HCT116 (cell line): ENCODE results near the gene PLCB2. TPM values are rescaled to one million over a fixed set of nuclear protein-coding genes. Genes with fewer than 3 reads are reported as not detected.

Source experiments
- ATAC-seq: fragments of 200-7000 bp; cut with Tn5 transposase; 2 replicates; pipeline ENCODE4 v1.9.1; 2020; ENCODE audit warnings: mild to moderate bottlenecking, moderate library complexity
- BruUV-seq: library from RNA; stranded (reverse); fragments of 400-500 nt; replicated peaks from 2 replicates; lab custom pipeline; 2021; lab: Mats Ljungman, UMichigan
- CTCF ChIA-PET: fragments of 300-600 bp; sonication (Branson Sonifier 250); formaldehyde crosslinking; loops from one replicate; lab custom pipeline; 2021; ENCODE audit warnings: antibody characterized with exemption; lab: Charles Lee
- POLR2A ChIA-PET: fragments of 300-600, 350-600 bp; sonication (Branson Sonifier 250); formaldehyde crosslinking; loops from one replicate; lab custom pipeline; 2021; ENCODE audit warnings: antibody characterized with exemption; lab: Charles Lee
- RAD21 ChIA-PET, 2 experiments: fragments of 300-600 bp; sonication (Branson Sonifier 250); formaldehyde crosslinking; loops; one replicate each; lab custom pipeline; 2023; ENCODE audit warnings: low total read pairs in 2 of 2; ENCODE audit not compliant: uncharacterized antibody in 2 of 2, unreplicated experiment in 2 of 2, low non-redundant PET in 1 of 2; lab: Charles Lee
- DNase-seq: peaks from one replicate; pipeline ENCODE4 v3.0.0-alpha.2; 2010; ENCODE audit warnings: low read depth, low spot score
- H2AFZ ChIP-seq: fragments of 200-600 bp; shearing (Covaris generic), sonication (generic); 2 replicates; pipeline ENCODE4 v1.6.1; 2017; ENCODE audit warnings: low read depth, mixed run types, mixed read lengths, antibody characterized with exemption, low read length; ENCODE audit not compliant: poor library complexity, severe bottlenecking
- H3K27ac ChIP-seq: 2 replicates; pipeline ENCODE4 v1.5.1; 2012; ENCODE audit warnings: low read depth, low read length
- H3K27me3 ChIP-seq: fragments of 200-600 bp; sonication (generic); 2 replicates; pipeline ENCODE4 v1.6.1; 2016; ENCODE audit warnings: mixed run types, low read length, mixed read lengths; ENCODE audit not compliant: insufficient read depth
- H3K36me3 ChIP-seq, 2 experiments: fragments of 200-500 bp in 1 of 2; fragments of 200-600 bp in 1 of 2; sonication (Bioruptor generic) in 1 of 2; sonication (generic) in 1 of 2; 2 replicates each; pipeline versions ENCODE4 v1.5.1 to v1.6.1; 2014 to 2016; ENCODE audit warnings: low read length in 2 of 2, inconsistent platforms in 1 of 2, mixed read lengths in 1 of 2, mixed run types in 1 of 2; ENCODE audit not compliant: insufficient read depth in 2 of 2, control insufficient read depth in 1 of 2
- H3K4me1 ChIP-seq, 2 experiments: fragments of 200-600 bp in 1 of 2; sonication (generic) in 1 of 2; 2 replicates each; pipeline versions ENCODE4 v1.5.1 to v1.6.1; 2012 to 2017; ENCODE audit warnings: low read length in 2 of 2, inconsistent platforms in 1 of 2, mild to moderate bottlenecking in 1 of 2, mixed read lengths in 1 of 2, mixed run types in 1 of 2, moderate library complexity in 1 of 2; ENCODE audit not compliant: insufficient read depth in 2 of 2, control insufficient read depth in 1 of 2
- H3K4me2 ChIP-seq: fragments of 200-600 bp; sonication (generic); 2 replicates; pipeline ENCODE4 v1.6.1; 2017; ENCODE audit warnings: mixed run types, low read length, mixed read lengths
- H3K4me3 ChIP-seq, 2 experiments: fragments of 200-600 bp in 1 of 2; sonication (generic) in 1 of 2; replicated peaks in 1 of 2; 2 replicates each; pipeline ENCODE4 v1.5.1; 2011 to 2016; ENCODE audit warnings: low read length in 2 of 2, control low read depth in 1 of 2, low read depth in 1 of 2, mild to moderate bottlenecking in 1 of 2, mixed read lengths in 1 of 2, mixed run types in 1 of 2
- H3K79me2 ChIP-seq: fragments of 200-600 bp; sonication (generic); 2 replicates; pipeline ENCODE4 v1.6.1; 2017; ENCODE audit warnings: mild to moderate bottlenecking, mixed run types, low read length, moderate library complexity, mixed read lengths; ENCODE audit not compliant: insufficient read depth
- H3K9ac ChIP-seq: fragments of 200-600 bp; sonication (generic); 2 replicates; pipeline ENCODE4 v1.6.1; 2016; ENCODE audit warnings: low read length, mixed read lengths
- H3K9me2 ChIP-seq: fragments of 200-600 bp; sonication (generic), shearing (Covaris generic); 2 replicates; pipeline ENCODE4 v1.6.1; 2017; ENCODE audit warnings: mixed run types, mild to moderate bottlenecking, moderate library complexity; ENCODE audit not compliant: insufficient read depth
- H3K9me3 ChIP-seq, 2 experiments: fragments of 200-500 bp in 1 of 2; fragments of 200-600 bp in 1 of 2; sonication (Bioruptor generic) in 1 of 2; sonication (generic) in 1 of 2; 2 replicates each; pipeline ENCODE4 v1.6.1; 2014 to 2017; ENCODE audit warnings: low read length in 2 of 2, mixed read lengths in 2 of 2, inconsistent platforms in 1 of 2, low read depth in 1 of 2, mild to moderate bottlenecking in 1 of 2, mixed run types in 1 of 2, moderate library complexity in 1 of 2; ENCODE audit not compliant: control insufficient read depth in 1 of 2, insufficient read depth in 1 of 2
- H4K20me1 ChIP-seq: fragments of 200-600 bp; sonication (generic), shearing (Covaris generic); 2 replicates; pipeline ENCODE4 v1.6.1; 2017; ENCODE audit warnings: mixed run types, mild to moderate bottlenecking, moderate library complexity; ENCODE audit not compliant: insufficient read depth
- CBX3 ChIP-seq: IDR thresholded peaks from 2 replicates; pipeline ENCODE4 v1.6.1; 2012; ENCODE audit warnings: low read depth
- RAD21 ChIP-seq: IDR thresholded peaks from 2 replicates; pipeline ENCODE4 v1.6.1; 2012; ENCODE audit warnings: low read depth, mild to moderate bottlenecking
- SP1 ChIP-seq: IDR thresholded peaks from 2 replicates; pipeline ENCODE4 v1.6.1; 2012; ENCODE audit warnings: low read depth
- TCF7L2 ChIP-seq: IDR thresholded peaks from 2 replicates; pipeline ENCODE4 v1.7.0; 2011; ENCODE audit warnings: borderline replicate concordance, inconsistent platforms; ENCODE audit not compliant: insufficient read depth, insufficient read length; ENCODE audit errors: extremely low read depth
- YY1 ChIP-seq: IDR thresholded peaks from 2 replicates; pipeline ENCODE4 v1.6.1; 2011; ENCODE audit warnings: low read length, low read depth, moderate library complexity, mild to moderate bottlenecking; ENCODE audit not compliant: insufficient replicate concordance; ENCODE audit errors: extremely low read depth
- intact Hi-C: fragments of 100-400 bp; cut with micrococcal nuclease; formaldehyde crosslinking; loops from 2 replicates; pipeline ENCODE4 v1.10.0; 2022
- total RNA-seq: library from RNA; stranded (reverse); gene quantifications from one replicate; pipeline ENCODE4 v1.2.1, GENCODE V29; 2021; ENCODE audit not compliant: unreplicated experiment
- TF ChIP-seq, protein P1 (sequence below): IDR thresholded peaks from 2 replicates; pipeline ENCODE4 v1.6.1; 2011; ENCODE audit warnings: mild to moderate bottlenecking, low read length, moderate library complexity; ENCODE audit not compliant: insufficient replicate concordance; ENCODE audit errors: extremely low read depth
- TF ChIP-seq, protein P2 (sequence below): IDR thresholded peaks from 2 replicates; pipeline ENCODE4 v1.6.1; 2012; ENCODE audit warnings: low read depth

Gene PLCB2
- total RNA-seq, 1 experiment from 2014 or later = 2.8 TPM

DNA sequence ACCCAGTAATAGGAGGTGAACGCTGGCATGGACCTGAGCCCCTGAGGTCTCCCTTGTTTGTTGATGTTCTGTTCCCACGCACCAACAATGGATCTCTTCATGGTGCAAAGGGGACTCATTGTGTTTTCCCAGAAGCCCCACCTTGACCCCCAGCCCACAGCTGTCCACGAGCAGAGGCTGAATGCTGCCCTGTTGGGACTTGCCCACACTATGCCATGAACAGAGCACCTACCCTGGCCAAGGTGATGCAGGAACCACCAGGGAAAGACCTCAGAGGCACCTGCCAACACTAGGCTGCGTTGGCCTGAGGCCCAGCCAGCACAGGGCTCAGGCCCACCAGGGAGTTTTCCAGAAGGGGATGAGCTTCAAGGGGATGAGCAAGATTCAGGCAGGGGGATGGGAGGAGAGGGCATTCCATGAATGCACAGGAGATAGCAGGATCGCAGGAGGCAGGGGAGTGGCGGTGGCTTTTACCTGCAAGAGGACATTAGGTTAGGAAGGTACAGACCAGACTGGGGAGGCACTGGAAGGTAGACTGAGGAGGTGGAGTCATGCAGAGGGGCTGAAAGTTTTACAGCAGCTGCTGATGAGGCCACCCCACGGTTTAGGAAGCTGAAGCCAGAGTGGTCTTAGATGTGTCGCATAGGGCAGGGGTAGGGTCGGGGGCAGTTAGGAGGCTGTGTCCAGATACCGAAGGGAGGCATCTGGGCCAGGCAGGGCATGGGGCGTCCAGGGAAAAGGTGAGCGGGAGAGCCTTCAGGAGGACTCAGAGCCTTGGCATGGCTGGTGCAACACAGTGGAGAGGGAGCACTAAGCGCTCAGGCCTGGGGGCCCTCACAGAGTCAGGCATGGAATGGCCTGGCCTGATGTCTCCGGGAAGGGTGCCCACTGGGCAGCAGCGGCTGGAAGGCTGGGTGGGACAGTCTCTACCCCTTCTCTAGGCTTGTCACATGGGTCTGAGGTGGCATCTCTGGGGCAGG lies 39.1 kb upstream of the PLCB2 start:
- Histone ChIP-seq H3K4me2 (no peak overlapping the region), H3K9ac (no peak overlapping the region), H3K4me3 (no peak overlapping the region), H3K9me2 (no peaks in the 10 kb centered on the region), H3K27ac (no peak overlapping the region), H3K79me2 (no peaks in the 10 kb centered on the region), H3K9me3 (no peaks in the 10 kb centered on the region), H3K36me3 (no peaks in the 10 kb centered on the region), H3K4me1 (peaks cover 3 to 51% of the 10 kb centered on the region in 2 experiments; a peak in 2 of 4 replicates), H3K27me3 (no peaks in the 10 kb centered on the region), H2AFZ (no peak overlapping the region), H4K20me1 (no peaks in the 10 kb centered on the region)
- no peak for DNase-seq
- ATAC-seq = no peak
- BruUV-seq = no TSS peak
- TF ChIP-seq YY1 = no peak
- ChIA-PET RAD21 (no interaction called here), CTCF (no interaction called here), POLR2A (no interaction called here)
- intact Hi-C loops = loop anchor here (10.0 kb wide), 1 partner anchor 158 kb away; no protein-coding TSS in a partner anchor

DNA sequence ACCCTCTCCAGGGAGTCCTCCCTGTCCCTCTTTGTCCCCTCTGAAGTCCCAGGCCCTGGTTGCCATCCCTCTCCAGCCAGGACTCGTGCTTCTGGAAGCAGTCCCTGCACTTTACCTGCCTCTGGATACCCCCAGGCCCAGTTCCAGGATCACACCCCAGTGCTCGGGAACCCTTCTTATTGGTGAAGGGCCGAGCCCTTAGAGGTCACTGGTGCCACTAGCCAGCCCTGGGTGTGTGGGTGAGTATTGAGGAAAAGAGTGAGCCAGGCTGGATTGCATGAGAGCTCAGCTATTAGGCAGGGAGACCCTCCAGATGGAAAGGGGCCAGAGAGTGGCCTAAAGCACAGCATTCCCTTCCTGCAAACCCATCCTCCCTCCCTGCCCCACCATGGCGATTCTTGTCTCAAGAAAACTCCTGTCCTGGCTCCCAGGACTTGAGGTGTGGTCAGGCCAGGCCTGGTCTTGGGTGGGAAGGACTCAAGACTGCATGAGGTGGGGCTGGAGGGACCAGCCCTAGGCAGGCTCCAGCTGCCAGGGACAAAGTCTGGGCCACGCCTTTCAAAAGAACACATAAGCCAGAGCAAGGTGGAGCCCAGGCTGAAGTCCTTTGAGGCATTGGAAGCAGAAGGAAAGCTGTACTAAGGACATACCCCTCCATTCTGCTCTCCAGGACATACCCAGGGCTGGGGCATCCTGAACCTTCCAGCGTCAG lies 38.3 kb upstream of the PLCB2 start:
- Histone ChIP-seq H3K36me3 (no peaks in the 10 kb centered on the region), H4K20me1 (no peaks in the 10 kb centered on the region), H3K4me3 (no peak overlapping the region), H3K27ac (no peak overlapping the region), H3K27me3 (no peaks in the 10 kb centered on the region), H3K4me1 (peaks cover 10 to 58% of the 10 kb centered on the region in 2 experiments), H3K79me2 (no peaks in the 10 kb centered on the region), H3K4me2 (no peak overlapping the region), H3K9me2 (no peaks in the 10 kb centered on the region), H3K9ac (no peak overlapping the region), H2AFZ (no peak overlapping the region), H3K9me3 (no peaks in the 10 kb centered on the region)
- ChIA-PET CTCF (no interaction called here), RAD21 (interaction anchor here in 1 of 2 experiments (0.6 kb wide), 1 partner anchor 33 kb away, joined by 4 read pairs; no protein-coding TSS in a partner anchor), POLR2A (no interaction called here)
- ATAC-seq (no peak), DNase-seq (no peak)
- TF ChIP-seq, protein P1, sequence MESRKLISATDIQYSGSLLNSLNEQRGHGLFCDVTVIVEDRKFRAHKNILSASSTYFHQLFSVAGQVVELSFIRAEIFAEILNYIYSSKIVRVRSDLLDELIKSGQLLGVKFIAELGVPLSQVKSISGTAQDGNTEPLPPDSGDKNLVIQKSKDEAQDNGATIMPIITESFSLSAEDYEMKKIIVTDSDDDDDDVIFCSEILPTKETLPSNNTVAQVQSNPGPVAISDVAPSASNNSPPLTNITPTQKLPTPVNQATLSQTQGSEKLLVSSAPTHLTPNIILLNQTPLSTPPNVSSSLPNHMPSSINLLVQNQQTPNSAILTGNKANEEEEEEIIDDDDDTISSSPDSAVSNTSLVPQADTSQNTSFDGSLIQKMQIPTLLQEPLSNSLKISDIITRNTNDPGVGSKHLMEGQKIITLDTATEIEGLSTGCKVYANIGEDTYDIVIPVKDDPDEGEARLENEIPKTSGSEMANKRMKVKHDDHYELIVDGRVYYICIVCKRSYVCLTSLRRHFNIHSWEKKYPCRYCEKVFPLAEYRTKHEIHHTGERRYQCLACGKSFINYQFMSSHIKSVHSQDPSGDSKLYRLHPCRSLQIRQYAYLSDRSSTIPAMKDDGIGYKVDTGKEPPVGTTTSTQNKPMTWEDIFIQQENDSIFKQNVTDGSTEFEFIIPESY = no peak
- TF ChIP-seq RAD21 (no peak), TCF7L2 (no peak), SP1 (no peak), CBX3 (no peak)
- TF ChIP-seq, protein P2, sequence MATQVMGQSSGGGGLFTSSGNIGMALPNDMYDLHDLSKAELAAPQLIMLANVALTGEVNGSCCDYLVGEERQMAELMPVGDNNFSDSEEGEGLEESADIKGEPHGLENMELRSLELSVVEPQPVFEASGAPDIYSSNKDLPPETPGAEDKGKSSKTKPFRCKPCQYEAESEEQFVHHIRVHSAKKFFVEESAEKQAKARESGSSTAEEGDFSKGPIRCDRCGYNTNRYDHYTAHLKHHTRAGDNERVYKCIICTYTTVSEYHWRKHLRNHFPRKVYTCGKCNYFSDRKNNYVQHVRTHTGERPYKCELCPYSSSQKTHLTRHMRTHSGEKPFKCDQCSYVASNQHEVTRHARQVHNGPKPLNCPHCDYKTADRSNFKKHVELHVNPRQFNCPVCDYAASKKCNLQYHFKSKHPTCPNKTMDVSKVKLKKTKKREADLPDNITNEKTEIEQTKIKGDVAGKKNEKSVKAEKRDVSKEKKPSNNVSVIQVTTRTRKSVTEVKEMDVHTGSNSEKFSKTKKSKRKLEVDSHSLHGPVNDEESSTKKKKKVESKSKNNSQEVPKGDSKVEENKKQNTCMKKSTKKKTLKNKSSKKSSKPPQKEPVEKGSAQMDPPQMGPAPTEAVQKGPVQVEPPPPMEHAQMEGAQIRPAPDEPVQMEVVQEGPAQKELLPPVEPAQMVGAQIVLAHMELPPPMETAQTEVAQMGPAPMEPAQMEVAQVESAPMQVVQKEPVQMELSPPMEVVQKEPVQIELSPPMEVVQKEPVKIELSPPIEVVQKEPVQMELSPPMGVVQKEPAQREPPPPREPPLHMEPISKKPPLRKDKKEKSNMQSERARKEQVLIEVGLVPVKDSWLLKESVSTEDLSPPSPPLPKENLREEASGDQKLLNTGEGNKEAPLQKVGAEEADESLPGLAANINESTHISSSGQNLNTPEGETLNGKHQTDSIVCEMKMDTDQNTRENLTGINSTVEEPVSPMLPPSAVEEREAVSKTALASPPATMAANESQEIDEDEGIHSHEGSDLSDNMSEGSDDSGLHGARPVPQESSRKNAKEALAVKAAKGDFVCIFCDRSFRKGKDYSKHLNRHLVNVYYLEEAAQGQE = no peak
- intact Hi-C loops = loop anchor here (10.0 kb wide), 1 partner anchor 159 kb away; no protein-coding TSS in a partner anchor
- BruUV-seq = no TSS peak
